Erythroblast (primary cell): ENCODE measurements around the gene ANKRD9.

Source experiments
- DNase-seq, 2 experiments: peaks; one replicate each; lab custom pipeline; 2025; lab: John Stamatoyannopoulos, UW
- GATA1 ChIP-seq: IDR thresholded peaks from 2 replicates; pipeline ENCODE4 v1.6.1; 2011; ENCODE audit warnings: low read depth, mild to moderate bottlenecking, control low read depth, low read length, moderate library complexity
- POLR2A ChIP-seq: IDR thresholded peaks from 2 replicates; pipeline ENCODE4 v1.6.1; 2011; ENCODE audit warnings: mild to moderate bottlenecking, low read length

Gene ANKRD9

DNA sequence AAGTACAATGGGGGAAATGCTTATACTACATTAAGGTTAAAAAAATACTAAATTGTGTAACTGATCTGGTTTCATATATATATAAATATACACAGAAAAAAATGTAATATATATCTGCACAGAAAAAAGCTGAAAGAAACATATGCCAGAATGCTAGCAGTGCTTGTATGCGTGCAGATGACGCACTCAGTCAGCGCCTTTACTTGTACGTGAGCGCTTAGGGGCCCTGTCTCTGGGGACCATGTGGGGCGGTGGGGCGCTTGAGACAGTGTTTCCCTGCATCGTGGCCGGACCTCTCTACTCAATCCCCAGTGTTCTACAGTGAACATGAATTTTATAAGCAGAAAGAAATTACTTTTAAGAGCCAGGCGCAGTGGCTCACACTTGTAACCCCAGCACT is 7.0 kb downstream of the ANKRD9 start:
- TF ChIP-seq POLR2A (no peak), GATA1 (no peak)
- DNase-seq, result no peak

DNA sequence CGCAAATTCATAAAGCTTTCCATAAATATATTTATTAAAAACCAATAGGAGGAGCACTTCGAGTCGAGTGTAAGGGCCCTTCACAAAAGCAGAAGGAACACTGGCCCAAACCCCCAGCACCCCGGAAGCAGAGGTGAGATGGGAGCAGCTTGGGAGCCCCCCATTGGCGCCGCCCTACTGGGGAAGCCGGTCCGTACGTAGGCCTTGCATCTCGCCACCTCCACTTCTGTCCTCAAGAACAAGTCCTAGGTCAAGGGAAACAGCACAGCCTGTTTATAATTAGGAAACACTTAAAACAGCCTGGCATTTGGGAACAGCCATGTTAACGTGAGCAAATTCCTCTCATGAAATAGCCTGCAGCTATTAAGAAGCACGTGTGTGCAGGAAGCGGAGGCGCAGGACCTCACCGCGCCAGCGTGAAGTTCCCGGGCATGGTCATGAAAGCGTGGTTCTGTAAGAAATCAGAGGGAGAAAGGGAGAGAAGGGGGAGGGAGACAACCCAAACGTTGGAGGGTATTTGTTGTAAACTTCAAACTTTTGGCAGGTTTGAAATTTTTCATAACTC is 7.7 kb downstream of the ANKRD9 start:
- DNase-seq, result peak; percentile 26 to 29
- TF ChIP-seq POLR2A (no peak), GATA1 (no peak)

- peak; percentile 3 for TF ChIP-seq POLR2A
- no peak for TF ChIP-seq GATA1
- DNase-seq, result no peak
These were observed 8.9 kb downstream of the ANKRD9 start for GRCh38 chr14:102500713-102501112.

- no peak for TF ChIP-seq GATA1
- peak; percentile 18 for TF ChIP-seq POLR2A
- peak; percentile 39 to 43 for DNase-seq
These were observed 9.4 kb downstream of the ANKRD9 start for GRCh38 chr14:102500158-102500662.

- TF ChIP-seq POLR2A, result no peak
- TF ChIP-seq GATA1, result no peak
- no peak for DNase-seq
These were observed 10.0 kb downstream of the ANKRD9 start for GRCh38 chr14:102499401-102500157.

GRCh38 chr14:102498678-102499265 is 10.8 kb downstream of the ANKRD9 start:
- no peak for DNase-seq
- TF ChIP-seq POLR2A (no peak), GATA1 (no peak)

DNA sequence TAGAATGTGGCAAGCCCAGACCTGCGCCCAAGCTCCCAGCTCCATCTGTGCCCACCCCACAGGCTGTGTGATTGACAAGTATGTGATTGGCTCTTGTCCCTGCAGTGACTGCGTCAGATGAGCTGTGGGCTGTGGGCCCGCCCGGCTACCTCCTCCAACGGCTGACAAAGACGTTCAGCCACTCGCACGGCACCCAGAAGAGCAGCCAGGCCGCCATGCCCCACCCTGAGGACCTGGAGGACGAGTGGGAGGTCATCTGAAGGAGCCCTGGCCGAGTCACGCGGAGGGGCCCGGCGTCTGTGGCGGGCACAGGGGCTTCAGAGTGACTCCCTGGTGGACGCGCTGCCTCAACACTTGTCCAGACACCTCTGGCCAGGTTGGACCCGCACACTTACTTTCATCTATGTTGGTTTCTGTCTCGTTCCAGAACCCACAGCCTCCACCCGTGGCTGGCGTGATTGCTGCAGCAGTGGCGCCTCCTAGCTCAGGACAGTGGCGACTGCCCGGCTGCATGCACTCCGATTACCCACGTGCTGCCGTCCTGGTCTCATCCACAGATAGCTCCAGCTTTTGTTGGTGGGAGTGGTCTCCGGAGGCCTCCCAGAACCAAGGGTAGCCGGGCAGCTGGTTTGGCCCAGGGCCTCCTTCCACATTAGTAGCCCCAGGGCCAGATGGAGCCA is 11.4 kb downstream of the ANKRD9 start:
- TF ChIP-seq POLR2A (no peak), GATA1 (no peak)
- peak; percentile 49 to 58 for DNase-seq

- peak; percentile 29 for TF ChIP-seq GATA1
- peak; percentile 30 for TF ChIP-seq POLR2A
- peak; percentile 84 to 93 for DNase-seq
These were observed 12.4 kb downstream of the ANKRD9 start for GRCh38 chr14:102496958-102497744.

- TF ChIP-seq GATA1 (no peak), POLR2A (no peak)
- no peak for DNase-seq
These were observed 13.3 kb downstream of the ANKRD9 start for GRCh38 chr14:102496331-102496691.

DNA sequence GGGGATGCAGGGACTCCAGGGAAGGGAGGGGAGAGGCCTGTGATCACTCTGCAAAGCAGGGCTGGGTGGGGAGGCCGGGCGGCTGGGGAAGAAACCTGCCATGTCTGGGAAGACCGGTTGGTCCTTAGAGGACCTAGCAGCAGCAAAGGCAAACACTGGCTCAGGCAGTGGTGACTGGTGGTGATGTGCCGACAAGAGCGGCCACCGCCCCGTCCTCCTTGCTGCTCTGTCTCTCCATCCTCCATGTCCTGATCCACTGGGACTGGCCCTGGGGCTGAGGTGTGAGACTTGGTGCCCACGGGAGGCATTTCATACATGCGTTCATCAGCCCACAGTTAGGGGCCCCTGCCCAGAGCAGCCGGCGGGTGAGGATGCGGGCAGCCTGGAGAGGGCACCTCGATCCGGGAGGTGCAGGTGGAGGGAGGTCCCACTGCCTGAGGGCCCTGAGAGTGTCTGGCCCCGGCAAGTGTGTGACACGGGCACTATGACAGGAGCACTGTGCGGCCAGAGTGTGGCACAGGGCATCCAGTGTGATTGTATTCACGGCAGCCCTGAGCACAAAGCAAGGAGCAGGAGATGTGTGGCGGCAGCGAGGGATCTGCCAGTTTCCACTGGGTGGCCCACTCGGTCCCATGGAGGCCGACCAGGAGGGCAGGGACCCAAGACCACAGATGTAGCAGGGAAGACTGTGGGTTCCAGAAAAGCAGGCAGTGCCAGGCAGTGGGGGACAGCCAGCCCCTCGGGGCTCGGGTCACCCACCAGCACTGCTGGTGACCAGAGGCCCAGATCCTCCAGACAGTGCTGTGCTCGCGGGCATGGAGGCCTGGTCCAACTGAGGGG is 13.9 kb downstream of the ANKRD9 start:
- DNase-seq, result no peak
- no peak for TF ChIP-seq POLR2A

GRCh38 chr14:102493585-102493984 is 16.0 kb downstream of the ANKRD9 start:
- TF ChIP-seq GATA1 (no peak), POLR2A (no peak)
- DNase-seq, result no peak

- no peak for TF ChIP-seq GATA1
- no peak for TF ChIP-seq POLR2A
- DNase-seq, result no peak
These were observed 16.5 kb downstream of the ANKRD9 start for GRCh38 chr14:102493096-102493495.
